Uterus (tissue), 4 donors: ENCODE data around the gene SLFN5. TPM values are rescaled to one million over a fixed set of nuclear protein-coding genes. Genes with fewer than 3 reads are reported as not detected.
"Not testable (repeated sequence)": the region's sequence is repeated elsewhere in the genome, so short reads cannot be mapped to it uniquely, and the experiment has no call there.

Experiments
- DNase-seq, 2 donors: peaks; one replicate each; pipeline ENCODE4 v3.0.0-alpha.2; 2019 to 2020
- H3K27ac ChIP-seq, 2 donors: fragments of 200-600 bp; sonication (generic); 1 replicate in 1 of 2; 2 replicates in 1 of 2; pipeline ENCODE4 v1.5.1; 2016 to 2018
- H3K27me3 ChIP-seq, 2 donors: fragments of 200-600 bp; sonication (generic); one replicate each; pipeline ENCODE4 v1.5.1; 2018 to 2019; ENCODE audit warnings: control low read depth in 1 of 2
- H3K36me3 ChIP-seq, 2 donors: fragments of 200-600 bp; sonication (generic); one replicate each; pipeline ENCODE4 v1.5.1; 2019; ENCODE audit warnings: control low read depth in 1 of 2
- H3K4me1 ChIP-seq, 2 donors: fragments of 200-600 bp; sonication (generic); one replicate each; pipeline ENCODE4 v1.5.1; 2018 to 2019; ENCODE audit warnings: control low read depth in 1 of 2
- H3K4me3 ChIP-seq, 2 donors: fragments of 200-600 bp; sonication (generic); 1 replicate in 1 of 2; 2 replicates in 1 of 2; pipeline ENCODE4 v1.5.1; 2018 to 2019; ENCODE audit warnings: mild to moderate bottlenecking in 1 of 2
- H3K9me3 ChIP-seq, 2 donors: fragments of 200-600 bp; sonication (generic); one replicate each; pipeline ENCODE4 v1.5.1; 2019; ENCODE audit warnings: control low read depth in 1 of 2
- POLR2A ChIP-seq, 2 donors: fragments of 450-650 bp; IDR thresholded peaks; one replicate each; pipeline ENCODE4 v1.6.1; 2016; ENCODE audit warnings: antibody characterized with exemption in 2 of 2, mild to moderate bottlenecking in 1 of 2, moderate library complexity in 1 of 2
- intact Hi-C: fragments of 100-400 bp; cut with DNase I; formaldehyde crosslinking; loops from one replicate; pipeline ENCODE4 v1.15.1; 2023; ENCODE audit warnings: low total_unique reads
- total RNA-seq, 4 donors: library from RNA; depleted of rRNA in 3 of 4; stranded (reverse); fragments of >200 nt in 3 of 4; gene quantifications; one replicate each; pipeline versions ENCODE4 v1.1.0 to v1.2.4, GENCODE V29; 2014 to 2023
- TF ChIP-seq, protein P1 (sequence below), 4 experiments: fragments of 200-600 bp in 2 of 4; fragments of 450-650 bp in 2 of 4; sonication (generic) in 2 of 4; IDR thresholded peaks; one replicate each; pipeline ENCODE4 v1.5.1; 2016 to 2019; ENCODE audit warnings: antibody characterized with exemption in 4 of 4, mild to moderate bottlenecking in 2 of 4, moderate library complexity in 1 of 4
- donor health status: DM: yes; HTN: yes; CAD: no.

SLFN5 gene
- total RNA-seq, 4 donors from 2014 or later, result 13.8 to 51.5 (median 32.2) TPM

DNA sequence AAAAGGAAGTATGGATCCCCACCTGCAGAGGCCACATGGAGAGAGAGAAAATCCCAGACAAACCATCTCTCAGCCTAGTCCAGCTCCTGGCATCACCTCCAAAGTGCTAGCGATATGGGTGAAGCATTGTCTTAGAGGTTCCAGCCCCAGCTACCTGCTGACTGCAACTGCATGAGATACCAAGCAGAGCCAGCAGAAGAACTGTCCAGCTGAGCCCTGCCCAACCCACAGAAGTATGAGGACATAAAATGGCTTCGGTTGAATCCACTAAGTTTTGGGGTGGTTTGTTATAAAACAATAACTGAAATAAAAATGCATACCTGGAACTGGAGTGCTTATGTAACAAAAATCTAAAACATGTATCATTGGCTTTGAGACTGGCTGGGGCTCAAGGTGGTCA lies 20.4 kb upstream of the SLFN5 start:
- Histone ChIP-seq H3K9me3 (no peaks in the 10 kb centered on the region), H3K4me1 (no peaks in the 10 kb centered on the region), H3K27me3 (no peaks in the 10 kb centered on the region), H3K4me3 (no peak overlapping the region), H3K27ac (no peak overlapping the region), H3K36me3 (no peaks in the 10 kb centered on the region)
- intact Hi-C loops, result no loop called here
- DNase-seq, result no peak
- TF ChIP-seq, protein P1, sequence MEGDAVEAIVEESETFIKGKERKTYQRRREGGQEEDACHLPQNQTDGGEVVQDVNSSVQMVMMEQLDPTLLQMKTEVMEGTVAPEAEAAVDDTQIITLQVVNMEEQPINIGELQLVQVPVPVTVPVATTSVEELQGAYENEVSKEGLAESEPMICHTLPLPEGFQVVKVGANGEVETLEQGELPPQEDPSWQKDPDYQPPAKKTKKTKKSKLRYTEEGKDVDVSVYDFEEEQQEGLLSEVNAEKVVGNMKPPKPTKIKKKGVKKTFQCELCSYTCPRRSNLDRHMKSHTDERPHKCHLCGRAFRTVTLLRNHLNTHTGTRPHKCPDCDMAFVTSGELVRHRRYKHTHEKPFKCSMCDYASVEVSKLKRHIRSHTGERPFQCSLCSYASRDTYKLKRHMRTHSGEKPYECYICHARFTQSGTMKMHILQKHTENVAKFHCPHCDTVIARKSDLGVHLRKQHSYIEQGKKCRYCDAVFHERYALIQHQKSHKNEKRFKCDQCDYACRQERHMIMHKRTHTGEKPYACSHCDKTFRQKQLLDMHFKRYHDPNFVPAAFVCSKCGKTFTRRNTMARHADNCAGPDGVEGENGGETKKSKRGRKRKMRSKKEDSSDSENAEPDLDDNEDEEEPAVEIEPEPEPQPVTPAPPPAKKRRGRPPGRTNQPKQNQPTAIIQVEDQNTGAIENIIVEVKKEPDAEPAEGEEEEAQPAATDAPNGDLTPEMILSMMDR (IDR thresholded peaks at IDR 0.05), result no peak
- TF ChIP-seq POLR2A (IDR thresholded peaks at IDR 0.05), result no peak

DNA sequence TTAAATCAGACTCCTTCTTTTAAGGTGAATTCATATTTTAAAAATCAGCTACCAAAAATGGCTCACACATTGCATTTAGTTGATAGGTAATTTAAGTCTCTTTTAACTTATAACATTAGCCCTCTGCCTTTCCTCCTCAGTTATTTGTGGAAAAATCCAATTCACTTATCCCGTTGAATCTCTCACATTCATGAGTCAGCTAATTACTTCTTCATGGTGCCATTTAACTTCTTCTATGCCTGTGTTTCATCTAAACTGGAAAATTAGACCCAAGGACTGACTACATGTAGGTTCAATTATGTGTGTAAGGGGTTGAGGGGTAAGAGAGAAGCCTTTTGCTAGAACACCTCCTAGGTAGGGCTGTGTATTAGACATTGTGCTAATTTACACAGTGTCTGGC lies 18.4 kb upstream of the SLFN5 start:
- Histone ChIP-seq H3K36me3 (no peaks in the 10 kb centered on the region), H3K4me1 (no peaks in the 10 kb centered on the region), H3K27ac (no peak overlapping the region), H3K4me3 (no peak overlapping the region), H3K9me3 (no peaks in the 10 kb centered on the region), H3K27me3 (no peaks in the 10 kb centered on the region)
- no peak for DNase-seq
- intact Hi-C loops, result no loop called here
- TF ChIP-seq, protein P1 (IDR thresholded peaks at IDR 0.05), result no peak
- TF ChIP-seq POLR2A (IDR thresholded peaks at IDR 0.05), result no peak

DNA sequence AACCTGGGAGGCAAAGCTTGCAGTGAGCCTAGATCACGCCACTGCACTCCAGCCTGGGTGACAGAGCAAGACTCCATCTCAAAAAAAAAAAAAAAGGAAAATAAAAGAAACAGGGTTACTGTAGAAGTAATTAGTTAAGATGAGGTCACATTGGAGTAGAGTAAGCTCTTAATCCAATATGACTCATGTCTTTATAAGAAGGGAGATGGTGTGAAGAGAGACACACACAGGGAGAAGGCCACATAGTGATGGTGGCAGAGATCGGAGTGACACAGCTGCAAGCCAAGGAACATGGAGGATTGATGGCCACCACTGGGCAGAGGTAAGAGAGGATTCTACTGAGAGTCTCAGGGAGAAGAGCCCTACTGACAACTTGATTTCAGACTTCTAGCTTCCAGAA lies 15.3 kb upstream of the SLFN5 start:
- TF ChIP-seq, protein P1 (IDR thresholded peaks at IDR 0.05), result no peak
- TF ChIP-seq POLR2A (IDR thresholded peaks at IDR 0.05), result no peak
- intact Hi-C loops, result no loop called here

DNA sequence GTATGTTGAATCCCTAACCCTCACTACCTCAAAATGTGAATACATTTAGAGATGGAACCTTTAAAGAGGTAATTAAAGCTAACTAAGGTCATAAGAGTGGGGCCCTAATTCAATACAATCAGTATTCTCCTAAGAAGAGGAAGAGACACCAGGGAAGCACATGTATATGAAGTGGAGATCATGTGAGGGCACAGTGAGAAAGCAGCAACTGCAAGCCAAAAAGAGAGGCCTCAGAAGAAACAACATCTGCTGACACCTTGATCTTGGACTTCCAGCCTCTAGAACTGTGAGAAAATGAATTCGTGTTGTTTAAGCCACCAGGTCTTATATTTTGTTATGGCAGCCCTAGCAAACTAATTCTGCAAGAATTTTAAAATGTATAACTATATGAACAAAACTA lies 13.2 kb upstream of the SLFN5 start:
- TF ChIP-seq POLR2A (IDR thresholded peaks at IDR 0.05), result no peak
- TF ChIP-seq, protein P1 (IDR thresholded peaks at IDR 0.05), result no peak
- no peaks in the 10 kb centered on the region for H3K4me1 ChIP-seq

More for the DNA sequence above, 15.3 kb upstream of the SLFN5 start:
- no peaks in the 10 kb centered on the region for H3K9me3 ChIP-seq
- no peak overlapping the region for H3K4me3 ChIP-seq
- no peaks in the 10 kb centered on the region for H3K36me3 ChIP-seq
- H3K27ac ChIP-seq, result no peak overlapping the region
- no peak for DNase-seq
- no peaks in the 10 kb centered on the region for H3K4me1 ChIP-seq
- no peaks in the 10 kb centered on the region for H3K27me3 ChIP-seq

DNA sequence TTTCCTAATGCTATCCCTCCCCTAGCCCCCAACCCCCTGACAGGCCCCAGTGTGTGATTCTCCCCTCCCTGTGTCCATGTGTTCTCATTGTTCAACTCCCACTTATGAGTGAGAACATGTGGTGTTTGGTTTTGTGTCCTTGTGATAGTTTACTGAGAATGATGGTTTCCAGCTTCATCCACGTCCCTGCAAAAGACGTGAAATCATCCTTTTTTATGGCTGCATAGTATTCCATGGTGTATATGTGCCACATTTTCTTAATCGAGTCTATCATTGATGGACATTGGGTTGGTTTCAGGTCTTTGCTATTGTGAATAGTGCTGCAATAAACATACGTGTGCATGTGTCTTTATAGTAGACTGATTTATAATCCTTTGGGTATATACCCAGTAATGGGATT lies 8.6 kb upstream of the SLFN5 start:
- H3K4me1 ChIP-seq, H3K27me3 ChIP-seq, H3K9me3 ChIP-seq, intact Hi-C loops, H3K4me3 ChIP-seq, H3K27ac ChIP-seq, H3K36me3 ChIP-seq, DNase-seq: not testable (repeated sequence)

More for the DNA sequence above, 13.2 kb upstream of the SLFN5 start:
- no peaks in the 10 kb centered on the region for H3K9me3 ChIP-seq
- no peak for DNase-seq
- H3K27me3 ChIP-seq, result no peaks in the 10 kb centered on the region
- intact Hi-C loops, result no loop called here
- H3K36me3 ChIP-seq, result no peaks in the 10 kb centered on the region
- H3K27ac ChIP-seq, result no peak overlapping the region
- no peak overlapping the region for H3K4me3 ChIP-seq

DNA sequence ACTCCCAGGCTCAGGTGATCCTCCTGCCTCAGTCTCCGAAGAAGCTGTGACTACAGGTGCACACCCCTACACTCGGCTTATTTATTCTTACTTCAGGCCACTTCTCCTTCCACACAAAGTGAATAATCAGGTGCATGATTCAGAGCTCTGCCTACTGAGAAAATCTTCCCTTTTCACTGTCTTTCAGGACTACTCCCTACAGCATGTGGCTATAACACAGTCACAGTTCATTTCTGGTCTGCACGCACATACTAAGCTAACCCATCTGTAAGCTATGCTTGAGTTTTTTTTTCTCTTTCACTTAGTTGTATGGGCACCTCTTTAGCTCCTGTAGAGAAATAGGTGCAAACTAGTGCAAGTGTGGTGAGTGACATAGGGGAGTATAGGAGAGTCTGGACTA lies 7.6 kb upstream of the SLFN5 start:
- DNase-seq, result no peak
- no peaks in the 10 kb centered on the region for H3K36me3 ChIP-seq
- intact Hi-C loops, result no loop called here
- TF ChIP-seq, protein P1 (IDR thresholded peaks at IDR 0.05), result no peak
- TF ChIP-seq POLR2A (IDR thresholded peaks at IDR 0.05), result no peak
- H3K4me3 ChIP-seq, result no peak overlapping the region
- no peaks in the 10 kb centered on the region for H3K4me1 ChIP-seq
- no peaks in the 10 kb centered on the region for H3K27me3 ChIP-seq
- H3K27ac ChIP-seq, result no peak overlapping the region
- no peaks in the 10 kb centered on the region for H3K9me3 ChIP-seq
